ENCODE results near the gene CASQ1.

CASQ1 gene

DNA sequence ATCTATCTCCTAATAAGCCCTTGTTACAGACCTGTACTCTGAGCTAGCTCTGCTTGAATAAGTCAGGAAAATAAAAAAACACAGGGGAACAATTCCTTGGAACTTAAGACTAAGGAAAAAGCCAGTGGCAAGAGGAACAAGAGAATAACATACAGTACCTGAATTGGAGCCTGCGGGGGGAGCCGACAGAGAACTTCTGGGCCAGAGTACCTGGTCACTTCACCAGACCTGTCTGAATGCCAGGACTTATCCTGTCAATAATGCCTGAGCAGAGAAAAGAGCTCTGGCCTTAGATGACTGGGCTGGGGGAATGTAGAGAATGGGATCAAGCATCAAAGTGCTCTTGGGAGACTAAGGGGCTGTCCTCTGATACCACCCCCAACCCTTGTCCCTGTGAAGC lies 29.9 kb downstream of the CASQ1 start:
- Mint-ChIP-seq H3K4me3 (no peak overlapping the region), H3K27me3 (ENCODE audit: low read depth) (no peaks in the 10 kb centered on the region), H3K4me1 (ENCODE audit: low read depth) (no peaks in the 10 kb centered on the region), H3K36me3 (ENCODE audit: low read depth) (peaks cover 51% of the 10 kb centered on the region), H3K27ac (no peak overlapping the region), H3K9me3 (no peaks in the 10 kb centered on the region)

GRCh38 chr1:160221089-160221488 lies 30.7 kb downstream of the CASQ1 start:
- Mint-ChIP-seq H3K27ac (no peak overlapping the region), H3K4me1 (ENCODE audit: low read depth) (no peaks in the 10 kb centered on the region), H3K36me3 (ENCODE audit: low read depth) (peaks cover 46% of the 10 kb centered on the region), H3K4me3 (no peak overlapping the region), H3K27me3 (ENCODE audit: low read depth) (no peaks in the 10 kb centered on the region), H3K9me3 (no peaks in the 10 kb centered on the region)

DNA sequence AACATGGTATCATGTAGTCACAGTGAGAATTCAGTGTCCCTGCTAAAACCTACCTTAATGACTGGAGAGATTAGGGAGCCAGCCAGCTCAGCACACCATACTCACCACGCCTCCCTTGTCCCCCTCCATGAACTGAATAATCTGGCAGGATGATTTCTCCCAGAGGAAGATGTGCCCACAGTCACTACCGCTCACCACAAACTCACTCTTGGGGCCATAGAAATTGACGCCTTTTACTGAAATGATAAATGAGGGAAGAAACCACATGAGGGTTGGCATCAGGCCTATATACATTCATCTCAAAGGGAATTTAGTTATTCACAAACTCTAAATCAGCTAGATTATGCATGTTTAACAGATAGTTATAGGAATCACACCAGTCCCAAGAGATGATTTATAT lies 32.2 kb downstream of the CASQ1 start:
- Mint-ChIP-seq H3K27me3 (ENCODE audit: low read depth) (no peaks in the 10 kb centered on the region), H3K4me1 (ENCODE audit: low read depth) (no peaks in the 10 kb centered on the region), H3K4me3 (no peak overlapping the region), H3K9me3 (no peaks in the 10 kb centered on the region), H3K36me3 (ENCODE audit: low read depth) (peaks cover 39% of the 10 kb centered on the region), H3K27ac (no peak overlapping the region)

DNA sequence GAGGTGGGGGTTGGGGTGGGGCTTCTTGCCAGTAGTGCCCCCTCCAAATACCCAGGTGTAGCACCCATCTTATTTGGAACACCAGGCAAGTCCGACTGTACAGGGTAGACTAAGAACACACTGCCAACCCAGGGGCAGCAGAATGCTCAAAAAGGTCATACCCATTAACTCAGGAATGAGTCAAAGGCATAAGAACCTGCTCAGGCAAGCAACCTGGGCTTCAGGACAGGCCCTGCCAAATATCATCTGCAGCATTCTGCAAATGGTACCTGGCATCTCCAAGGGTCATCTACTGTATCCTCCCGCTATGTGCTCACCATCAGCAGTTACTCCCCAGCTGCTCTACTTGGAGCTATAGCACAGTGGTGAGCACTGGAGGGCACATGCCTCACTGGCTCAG lies 34.2 kb downstream of the CASQ1 start:
- Mint-ChIP-seq H3K9me3 (no peaks in the 10 kb centered on the region), H3K4me1 (ENCODE audit: low read depth) (no peaks in the 10 kb centered on the region), H3K27me3 (ENCODE audit: low read depth) (no peaks in the 10 kb centered on the region), H3K4me3 (no peak overlapping the region), H3K27ac (no peak overlapping the region), H3K36me3 (ENCODE audit: low read depth) (peaks cover 45% of the 10 kb centered on the region)

DNA sequence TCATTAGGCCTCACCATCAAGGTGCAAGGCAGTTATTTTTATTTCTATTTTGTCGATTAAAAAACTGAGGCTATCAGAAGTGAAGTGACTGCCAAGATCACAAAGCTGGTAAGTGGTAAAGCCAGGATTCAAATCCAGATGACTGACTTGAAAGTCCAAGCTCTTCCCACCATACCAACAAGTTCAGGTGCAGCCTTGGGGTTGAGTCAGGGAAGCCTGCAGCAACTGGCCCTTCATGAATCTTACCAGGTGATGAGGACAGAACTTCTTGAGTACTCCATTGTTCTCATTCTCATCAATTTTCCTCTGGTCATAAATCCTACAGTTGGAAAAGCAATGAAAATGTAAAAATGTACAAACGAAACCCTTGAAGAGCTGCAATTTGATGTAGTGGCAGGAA lies 35.0 kb downstream of the CASQ1 start:
- Mint-ChIP-seq H3K4me1 (ENCODE audit: low read depth) (no peaks in the 10 kb centered on the region), H3K9me3 (no peaks in the 10 kb centered on the region), H3K36me3 (ENCODE audit: low read depth) (peaks cover 45% of the 10 kb centered on the region), H3K27me3 (ENCODE audit: low read depth) (no peaks in the 10 kb centered on the region), H3K4me3 (no peak overlapping the region), H3K27ac (no peak overlapping the region)

- H3K27me3 Mint-ChIP-seq (ENCODE audit: low read depth): no peaks in the 10 kb centered on the region
- H3K4me1 Mint-ChIP-seq (ENCODE audit: low read depth): no peaks in the 10 kb centered on the region
- peaks cover 39% of the 10 kb centered on the region for H3K36me3 Mint-ChIP-seq (ENCODE audit: low read depth)
- no peak overlapping the region for H3K4me3 Mint-ChIP-seq
- H3K9me3 Mint-ChIP-seq: no peaks in the 10 kb centered on the region
- no peak overlapping the region for H3K27ac Mint-ChIP-seq
Observed at GRCh38 chr1:160226623-160227022, 36.2 kb downstream of the CASQ1 start.

DNA sequence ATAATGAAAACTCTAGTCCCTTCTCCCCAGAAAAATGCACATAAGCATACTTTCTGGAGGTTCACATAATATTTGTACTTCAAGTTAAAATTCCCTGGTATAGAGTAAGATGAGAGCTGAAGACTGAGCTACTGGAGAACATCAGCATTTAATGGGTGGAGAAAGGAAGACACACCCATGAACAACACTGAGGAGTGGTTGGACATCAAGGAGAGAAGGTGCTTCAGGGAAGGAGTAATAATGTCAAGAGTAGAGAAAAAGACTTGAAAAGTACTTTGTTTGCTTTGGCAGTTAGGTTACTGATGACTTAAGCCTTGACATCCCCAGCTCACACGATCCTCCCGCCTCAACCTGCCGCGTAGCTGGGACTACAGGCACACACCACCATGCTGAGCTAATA lies 36.7 kb downstream of the CASQ1 start:
- H3K4me1 Mint-ChIP-seq (ENCODE audit: low read depth): no peaks in the 10 kb centered on the region
- no peak overlapping the region for H3K4me3 Mint-ChIP-seq
- H3K27me3 Mint-ChIP-seq (ENCODE audit: low read depth): no peaks in the 10 kb centered on the region
- H3K27ac Mint-ChIP-seq: peak overlapping the region; percentile 21
- peaks cover 37% of the 10 kb centered on the region for H3K36me3 Mint-ChIP-seq (ENCODE audit: low read depth)
- no peaks in the 10 kb centered on the region for H3K9me3 Mint-ChIP-seq

DNA sequence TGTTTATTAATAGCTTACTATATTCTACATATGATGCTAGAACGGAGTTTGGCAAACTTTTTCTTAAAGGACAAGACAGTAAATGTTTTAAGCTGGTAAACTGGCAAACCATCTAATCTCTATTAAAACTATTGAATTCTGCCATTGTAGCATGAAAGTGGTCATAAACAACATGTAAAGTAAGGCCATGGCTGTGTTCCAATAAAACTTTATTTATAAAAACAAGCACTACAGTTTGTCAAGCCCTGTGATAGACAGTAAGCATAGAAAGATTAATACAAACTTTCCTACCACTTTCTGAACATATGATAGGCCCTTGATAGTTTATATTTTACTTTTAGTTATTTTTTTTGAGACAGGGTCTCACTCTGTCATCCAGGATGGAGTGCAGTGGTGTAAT lies 37.2 kb downstream of the CASQ1 start:
- Mint-ChIP-seq H3K4me3 (no peak overlapping the region), H3K9me3 (no peaks in the 10 kb centered on the region), H3K4me1 (ENCODE audit: low read depth) (no peaks in the 10 kb centered on the region), H3K27me3 (ENCODE audit: low read depth) (no peaks in the 10 kb centered on the region), H3K27ac (no peak overlapping the region), H3K36me3 (ENCODE audit: low read depth) (peaks cover 32% of the 10 kb centered on the region)

DNA sequence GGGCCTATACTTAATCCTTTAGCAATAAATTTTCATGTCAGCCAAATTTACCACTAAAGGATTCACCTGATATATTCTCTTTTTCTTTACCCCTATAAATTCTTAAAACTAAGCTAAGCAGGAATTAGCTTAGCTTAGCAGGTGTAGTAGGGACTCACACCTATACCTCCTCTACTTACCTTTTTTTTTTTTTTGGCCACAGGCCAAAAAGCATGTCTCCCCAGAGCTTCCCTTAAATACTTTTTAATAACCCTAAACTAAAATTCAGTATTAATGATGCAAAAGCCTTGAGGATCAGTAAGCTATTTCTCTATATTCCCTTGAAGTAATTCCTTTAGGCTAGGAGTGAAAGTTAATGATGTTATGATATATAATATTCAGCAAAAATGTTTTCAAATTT lies 38.1 kb downstream of the CASQ1 start:
- Mint-ChIP-seq H3K36me3 (ENCODE audit: low read depth) (peaks cover 29% of the 10 kb centered on the region), H3K4me3 (no peak overlapping the region), H3K27me3 (ENCODE audit: low read depth) (no peaks in the 10 kb centered on the region), H3K9me3 (no peaks in the 10 kb centered on the region), H3K27ac (no peak overlapping the region), H3K4me1 (ENCODE audit: low read depth) (no peaks in the 10 kb centered on the region)

DNA sequence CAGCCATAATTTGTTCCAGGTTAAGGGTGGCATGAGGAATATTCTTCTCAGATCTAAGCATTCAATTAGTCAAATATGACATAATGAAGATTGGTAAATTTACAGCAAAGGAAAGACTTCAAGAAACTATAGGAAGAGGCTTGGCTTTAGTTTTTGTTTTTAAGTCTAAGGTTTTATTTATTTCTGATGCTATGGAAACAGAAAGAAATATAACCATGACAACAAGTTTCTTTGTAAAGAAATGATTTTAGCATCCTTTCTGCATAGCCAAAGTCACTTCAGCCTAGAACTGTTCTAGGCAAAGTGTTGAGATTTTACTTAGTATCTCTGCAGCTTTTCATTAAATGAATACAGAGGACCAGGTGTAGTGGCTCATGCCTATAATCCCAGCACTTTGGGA lies 42.5 kb downstream of the CASQ1 start:
- Mint-ChIP-seq H3K4me3 (no peak overlapping the region), H3K9me3 (no peaks in the 10 kb centered on the region), H3K27me3 (ENCODE audit: low read depth) (no peaks in the 10 kb centered on the region), H3K36me3 (ENCODE audit: low read depth) (peaks cover 38% of the 10 kb centered on the region), H3K4me1 (ENCODE audit: low read depth) (peaks cover 5% of the 10 kb centered on the region), H3K27ac (no peak overlapping the region)

- Mint-ChIP-seq H3K4me1 (ENCODE audit: low read depth) (peaks cover 12% of the 10 kb centered on the region), H3K27me3 (ENCODE audit: low read depth) (no peaks in the 10 kb centered on the region), H3K9me3 (no peaks in the 10 kb centered on the region), H3K27ac (no peak overlapping the region), H3K4me3 (no peak overlapping the region), H3K36me3 (ENCODE audit: low read depth) (peaks cover 41% of the 10 kb centered on the region)
Observed at GRCh38 chr1:160236806-160237205, 46.4 kb downstream of the CASQ1 start.

GRCh38 chr1:160237558-160237957 lies 47.2 kb downstream of the CASQ1 start:
- H3K9me3 Mint-ChIP-seq: no peaks in the 10 kb centered on the region
- H3K4me3 Mint-ChIP-seq: no peak overlapping the region
- peaks cover 41% of the 10 kb centered on the region for H3K36me3 Mint-ChIP-seq (ENCODE audit: low read depth)
- H3K27me3 Mint-ChIP-seq (ENCODE audit: low read depth): no peaks in the 10 kb centered on the region
- peak overlapping the region; percentile 45 for H3K27ac Mint-ChIP-seq
- peaks cover 12% of the 10 kb centered on the region for H3K4me1 Mint-ChIP-seq (ENCODE audit: low read depth)

- no peak overlapping the region for H3K4me3 Mint-ChIP-seq
- H3K27ac Mint-ChIP-seq: no peak overlapping the region
- no peaks in the 10 kb centered on the region for H3K9me3 Mint-ChIP-seq
- H3K4me1 Mint-ChIP-seq (ENCODE audit: low read depth): peaks cover 12% of the 10 kb centered on the region
- no peaks in the 10 kb centered on the region for H3K27me3 Mint-ChIP-seq (ENCODE audit: low read depth)
- H3K36me3 Mint-ChIP-seq (ENCODE audit: low read depth): peaks cover 39% of the 10 kb centered on the region
Observed at GRCh38 chr1:160238408-160238807, 48.0 kb downstream of the CASQ1 start.

GRCh38 chr1:160239582-160240299 lies 49.4 kb downstream of the CASQ1 start:
- Mint-ChIP-seq H3K27ac (no peak overlapping the region), H3K27me3 (ENCODE audit: low read depth) (no peaks in the 10 kb centered on the region), H3K36me3 (ENCODE audit: low read depth) (peaks cover 33% of the 10 kb centered on the region), H3K4me1 (ENCODE audit: low read depth) (peaks cover 13% of the 10 kb centered on the region), H3K9me3 (no peaks in the 10 kb centered on the region), H3K4me3 (no peak overlapping the region)

- H3K27me3 Mint-ChIP-seq (ENCODE audit: low read depth): no peaks in the 10 kb centered on the region
- no peak overlapping the region for H3K27ac Mint-ChIP-seq
- no peak overlapping the region for H3K4me3 Mint-ChIP-seq
- H3K4me1 Mint-ChIP-seq (ENCODE audit: low read depth): peaks cover 3% of the 10 kb centered on the region
- peaks cover 16% of the 10 kb centered on the region for H3K36me3 Mint-ChIP-seq (ENCODE audit: low read depth)
- no peaks in the 10 kb centered on the region for H3K9me3 Mint-ChIP-seq
Observed at GRCh38 chr1:160243767-160244166, 53.4 kb downstream of the CASQ1 start.

- peaks cover 1% of the 10 kb centered on the region for H3K4me1 Mint-ChIP-seq (ENCODE audit: low read depth)
- H3K36me3 Mint-ChIP-seq (ENCODE audit: low read depth): peaks cover 15% of the 10 kb centered on the region
- no peaks in the 10 kb centered on the region for H3K27me3 Mint-ChIP-seq (ENCODE audit: low read depth)
- no peaks in the 10 kb centered on the region for H3K9me3 Mint-ChIP-seq
- H3K27ac Mint-ChIP-seq: no peak overlapping the region
- no peak overlapping the region for H3K4me3 Mint-ChIP-seq
Observed at GRCh38 chr1:160244209-160244608, 53.8 kb downstream of the CASQ1 start.
